Panc1 (cell line): ENCODE results near the gene EFL1.

Source experiments
- CTCF ChIP-seq: fragments of 450-650 bp; IDR thresholded peaks from 2 replicates; pipeline ENCODE4 v1.5.1; 2017; ENCODE audit warnings: mild to moderate bottlenecking
- POLR2AphosphoS5 ChIP-seq: IDR thresholded peaks from 2 replicates; pipeline ENCODE4 v1.6.1; 2012; ENCODE audit warnings: mild to moderate bottlenecking, low read depth, low read length, moderate library complexity
- SIN3A ChIP-seq: IDR thresholded peaks from 2 replicates; pipeline ENCODE4 v1.6.1; 2012; ENCODE audit warnings: low read depth, mild to moderate bottlenecking, low read length, moderate library complexity, borderline replicate concordance; ENCODE audit not compliant: insufficient read depth
- TF ChIP-seq, protein P1 (sequence below), 2 experiments: IDR thresholded peaks; 2 replicates each; pipeline ENCODE4 v1.6.1; 2011 to 2012; ENCODE audit warnings: low read depth in 2 of 2, control low read depth in 1 of 2, low read length in 1 of 2, mild to moderate bottlenecking in 1 of 2, moderate library complexity in 1 of 2; ENCODE audit not compliant: insufficient read depth in 1 of 2

- TF ChIP-seq CTCF (no peak), POLR2AphosphoS5 (no peak), SIN3A (no peak)
- TF ChIP-seq, protein P1, sequence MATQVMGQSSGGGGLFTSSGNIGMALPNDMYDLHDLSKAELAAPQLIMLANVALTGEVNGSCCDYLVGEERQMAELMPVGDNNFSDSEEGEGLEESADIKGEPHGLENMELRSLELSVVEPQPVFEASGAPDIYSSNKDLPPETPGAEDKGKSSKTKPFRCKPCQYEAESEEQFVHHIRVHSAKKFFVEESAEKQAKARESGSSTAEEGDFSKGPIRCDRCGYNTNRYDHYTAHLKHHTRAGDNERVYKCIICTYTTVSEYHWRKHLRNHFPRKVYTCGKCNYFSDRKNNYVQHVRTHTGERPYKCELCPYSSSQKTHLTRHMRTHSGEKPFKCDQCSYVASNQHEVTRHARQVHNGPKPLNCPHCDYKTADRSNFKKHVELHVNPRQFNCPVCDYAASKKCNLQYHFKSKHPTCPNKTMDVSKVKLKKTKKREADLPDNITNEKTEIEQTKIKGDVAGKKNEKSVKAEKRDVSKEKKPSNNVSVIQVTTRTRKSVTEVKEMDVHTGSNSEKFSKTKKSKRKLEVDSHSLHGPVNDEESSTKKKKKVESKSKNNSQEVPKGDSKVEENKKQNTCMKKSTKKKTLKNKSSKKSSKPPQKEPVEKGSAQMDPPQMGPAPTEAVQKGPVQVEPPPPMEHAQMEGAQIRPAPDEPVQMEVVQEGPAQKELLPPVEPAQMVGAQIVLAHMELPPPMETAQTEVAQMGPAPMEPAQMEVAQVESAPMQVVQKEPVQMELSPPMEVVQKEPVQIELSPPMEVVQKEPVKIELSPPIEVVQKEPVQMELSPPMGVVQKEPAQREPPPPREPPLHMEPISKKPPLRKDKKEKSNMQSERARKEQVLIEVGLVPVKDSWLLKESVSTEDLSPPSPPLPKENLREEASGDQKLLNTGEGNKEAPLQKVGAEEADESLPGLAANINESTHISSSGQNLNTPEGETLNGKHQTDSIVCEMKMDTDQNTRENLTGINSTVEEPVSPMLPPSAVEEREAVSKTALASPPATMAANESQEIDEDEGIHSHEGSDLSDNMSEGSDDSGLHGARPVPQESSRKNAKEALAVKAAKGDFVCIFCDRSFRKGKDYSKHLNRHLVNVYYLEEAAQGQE (IDR thresholded peaks at IDR 0.05; ENCODE audit: insufficient read depth in 1 of 2, low read depth in 2 of 2, low read length in 1 of 2) = no peak
These were observed 94.2 kb downstream of the EFL1 start for GRCh38 chr15:82168296-82168695.
